DMS114 treated with DMSO at 0.1 percent for 48 hours (cell line): ENCODE results near the gene GAN.

Experiments
- DNase-seq: peaks from one replicate; lab custom pipeline; 2025; ENCODE audit not compliant: unreplicated experiment; lab: John Stamatoyannopoulos, UW

Gene GAN

DNA sequence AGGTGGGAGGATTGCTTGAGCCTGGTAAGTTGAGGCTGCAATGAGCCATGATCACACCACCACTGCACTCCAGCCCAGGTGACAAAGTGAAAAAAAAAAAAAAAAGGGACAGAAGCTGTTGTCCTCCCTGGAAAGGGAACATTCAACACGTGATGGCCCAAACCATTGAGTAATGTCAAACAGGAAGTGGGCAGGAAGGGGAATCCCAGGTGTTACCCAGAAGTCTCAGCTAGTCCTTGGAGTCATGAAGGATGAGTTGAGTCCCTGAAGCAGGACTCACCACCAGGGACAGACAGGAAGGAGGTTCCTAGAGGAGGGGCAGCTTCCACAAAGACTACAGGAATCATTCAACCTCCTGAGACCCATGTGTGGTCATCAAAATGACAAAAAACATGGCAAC is 110.0 kb downstream of the GAN start:
- no peak for DNase-seq

DNA sequence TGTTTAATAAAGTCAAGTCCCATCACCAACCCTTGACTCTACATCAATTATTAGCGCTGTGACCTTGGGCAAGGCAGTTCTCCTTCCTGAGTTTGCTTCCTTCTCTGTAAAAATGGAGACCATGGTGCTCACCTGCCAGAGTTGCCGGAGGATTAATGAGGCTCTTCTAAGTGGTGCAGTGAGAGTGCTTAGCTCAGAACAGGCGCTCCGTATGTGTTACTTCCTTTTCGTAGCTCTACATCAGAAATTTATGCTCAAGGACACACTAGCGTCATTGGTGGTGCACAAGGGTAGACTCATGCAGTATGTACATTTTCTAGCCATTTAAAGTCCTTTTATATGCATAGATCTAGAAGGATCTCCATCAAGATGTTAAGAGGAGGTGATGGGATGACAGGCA is 112.5 kb downstream of the GAN start:
- no peak for DNase-seq

DNA sequence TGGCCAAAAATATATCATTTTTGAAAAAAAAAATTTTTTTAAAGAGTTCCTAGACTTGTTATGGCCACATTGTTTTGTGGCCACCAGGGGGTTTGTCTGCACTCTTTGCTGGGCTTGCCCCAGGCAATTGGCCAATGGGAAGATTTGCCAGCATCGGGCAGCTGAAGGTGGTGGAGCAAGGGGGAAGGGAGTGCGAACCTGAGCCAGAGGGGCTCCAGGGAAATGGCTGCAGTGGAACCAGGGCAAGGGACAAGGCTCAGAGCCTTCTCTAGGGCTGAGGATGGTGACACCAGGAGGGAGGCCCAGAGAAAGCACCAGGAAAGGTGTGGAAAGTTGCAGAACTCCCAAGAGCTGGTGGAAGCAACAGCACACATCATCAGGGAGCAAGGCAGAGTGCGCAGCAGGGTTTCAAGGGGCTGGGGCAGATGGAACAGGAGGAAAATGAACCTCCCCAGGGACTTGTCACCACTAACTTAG is 114.3 kb downstream of the GAN start:
- DNase-seq: no peak

DNA sequence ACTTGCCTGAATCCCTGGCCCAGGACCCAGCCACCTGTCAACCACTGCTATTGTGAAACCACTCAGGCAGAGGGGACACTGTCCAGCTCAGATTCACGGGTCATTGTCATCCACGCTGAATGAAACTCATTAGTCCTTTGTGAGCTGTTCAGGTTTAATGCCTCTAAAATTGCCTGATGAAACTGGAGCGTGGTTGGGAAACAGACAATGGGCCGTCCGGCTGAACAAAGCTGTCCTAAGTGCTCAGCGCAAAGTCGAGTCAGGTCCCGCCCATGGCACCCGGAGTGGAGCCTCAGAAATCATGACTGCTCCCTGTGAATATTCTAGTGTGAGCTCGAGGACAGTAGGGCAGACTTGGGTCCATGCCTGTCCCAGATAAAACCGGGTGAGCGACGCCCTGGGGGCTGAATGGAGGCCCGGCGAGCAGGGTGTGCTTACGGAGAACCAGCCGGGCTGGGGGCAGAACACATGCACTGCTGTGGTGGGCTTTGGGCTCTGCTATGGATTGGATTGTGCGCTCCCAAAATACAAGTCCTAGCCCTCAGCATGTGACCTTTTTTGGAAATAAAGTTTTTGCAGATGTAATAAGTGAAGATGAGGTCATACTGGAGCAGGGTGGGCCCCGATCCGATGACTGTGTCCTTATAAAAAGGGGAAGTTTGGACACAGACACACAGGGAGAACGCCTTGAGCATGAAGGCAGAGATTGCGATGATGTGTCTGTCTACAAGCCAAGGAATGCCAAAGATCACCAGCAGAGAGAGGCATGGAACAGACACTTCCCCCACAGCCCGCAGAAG is 117.0 kb downstream of the GAN start:
- no peak for DNase-seq

DNA sequence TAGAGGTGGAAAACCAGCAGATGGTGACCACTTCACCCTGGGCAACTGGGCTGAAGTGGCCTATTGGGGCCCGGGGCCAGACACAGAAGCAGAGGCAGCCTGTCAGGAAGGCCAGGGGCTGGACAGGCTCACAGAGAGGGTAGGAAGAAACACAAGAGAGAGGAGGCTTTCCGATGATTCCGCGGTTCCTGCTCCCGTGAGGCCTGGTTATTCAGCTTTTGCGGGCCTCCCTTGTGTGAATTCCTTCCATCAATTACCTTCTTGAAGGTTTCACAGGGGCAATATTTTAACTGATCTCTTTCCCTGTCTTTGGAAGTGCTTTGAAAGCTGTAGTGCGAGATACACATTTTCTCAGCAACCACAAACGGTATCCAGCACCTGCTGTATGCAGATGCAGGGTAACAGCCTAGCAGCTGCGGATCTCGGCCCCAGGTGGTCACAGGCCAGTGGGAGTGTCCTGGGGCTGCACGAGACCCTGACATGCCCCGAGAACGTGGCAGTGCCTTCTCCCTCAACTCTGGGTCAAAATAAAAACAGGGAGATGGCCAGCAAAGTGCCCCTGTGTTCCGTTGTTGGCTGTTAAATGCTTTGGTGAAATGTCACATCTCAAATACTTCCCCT is 118.3 kb downstream of the GAN start:
- DNase-seq: no peak

DNA sequence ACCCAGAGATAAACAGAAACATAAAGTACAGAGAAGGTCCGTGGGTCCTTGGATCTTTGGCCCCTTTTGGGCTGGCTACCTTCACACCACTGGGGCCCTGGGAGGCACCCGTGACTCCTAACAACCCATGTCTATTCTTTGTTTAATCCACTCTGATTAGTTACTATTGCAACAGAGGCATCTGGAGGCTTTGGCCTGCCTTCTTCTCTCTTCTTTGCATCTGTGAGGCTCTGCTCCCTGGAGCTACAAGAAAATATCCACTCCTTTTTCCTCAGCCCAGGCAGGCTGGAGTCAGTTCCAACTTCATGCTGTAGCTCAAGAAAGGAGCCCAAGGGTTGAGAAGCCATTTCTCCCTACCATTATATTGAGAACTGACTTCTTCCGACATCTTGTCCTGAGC is 120.3 kb downstream of the GAN start:
- DNase-seq: no peak

DNA sequence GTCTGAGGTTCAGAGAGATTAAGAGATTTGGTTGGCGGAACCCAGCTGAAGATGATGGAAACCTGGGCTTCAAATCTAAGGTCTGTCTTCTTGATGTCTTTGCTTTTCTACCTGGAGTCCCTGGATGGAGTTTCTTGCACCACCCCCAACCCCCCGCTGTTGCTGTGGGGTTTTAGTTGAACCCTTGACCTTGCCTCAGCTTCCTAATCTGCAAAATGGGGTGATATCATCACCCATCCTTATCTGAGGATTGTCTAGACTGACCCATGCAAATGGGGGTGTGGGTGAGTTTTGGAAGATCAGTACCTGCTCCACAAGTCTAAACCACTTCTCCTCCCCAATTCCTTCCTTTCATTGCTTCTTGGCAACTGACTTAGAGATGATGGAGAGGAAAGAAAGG is 120.8 kb downstream of the GAN start:
- no peak for DNase-seq

DNA sequence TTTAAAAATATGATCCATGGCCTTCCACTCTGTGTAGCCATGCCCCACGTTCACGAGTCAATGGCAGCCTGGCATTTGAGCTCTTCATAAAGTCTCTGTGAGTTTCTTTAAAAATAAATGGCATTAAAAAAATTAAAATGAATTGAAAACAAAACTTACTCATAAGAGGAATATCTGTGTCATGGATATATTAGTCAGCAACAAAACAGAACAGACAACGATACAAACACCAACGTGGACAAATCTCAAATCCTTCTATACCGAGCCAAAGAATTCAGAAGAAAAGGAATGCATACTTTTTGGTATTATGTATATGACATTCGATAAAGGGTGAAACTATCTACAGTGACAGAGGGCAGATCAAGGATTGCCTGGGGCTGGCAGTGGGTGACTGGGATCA is 121.6 kb downstream of the GAN start:
- no peak for DNase-seq

DNA sequence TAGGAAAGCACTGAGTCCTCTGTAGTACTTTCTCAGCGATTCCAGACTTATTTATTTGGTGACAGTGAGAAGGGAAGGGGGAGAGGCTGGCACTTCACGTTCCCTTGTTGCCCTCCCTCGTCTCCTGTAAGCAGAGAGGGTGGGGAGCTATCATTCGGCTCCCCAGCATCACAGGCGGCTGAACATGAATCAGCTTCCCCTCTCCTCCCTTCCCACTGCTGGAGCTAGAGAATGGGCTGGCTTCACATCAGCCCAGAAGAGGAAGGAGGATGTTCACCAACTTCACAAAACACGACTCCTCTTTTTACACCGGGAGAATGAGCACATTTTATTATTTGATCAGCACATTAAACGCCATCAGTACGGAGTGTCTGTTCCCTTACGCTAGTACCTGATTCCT is 123.1 kb downstream of the GAN start:
- no peak for DNase-seq
